GM12875 (cell line): ENCODE data around the gene SLU7.

Experiments used
- H3K4me3 ChIP-seq: one replicate; pipeline ENCODE4 v1.5.1; 2011; ENCODE audit warnings: low read depth, low read length, control low read depth
- CTCF ChIP-seq: IDR thresholded peaks from 2 replicates; pipeline ENCODE4 v1.5.1; 2011; ENCODE audit warnings: low read depth, mild to moderate bottlenecking, control low read depth, inconsistent platforms, low read length, moderate library complexity, borderline replicate concordance; ENCODE audit not compliant: insufficient read depth

SLU7 gene

DNA sequence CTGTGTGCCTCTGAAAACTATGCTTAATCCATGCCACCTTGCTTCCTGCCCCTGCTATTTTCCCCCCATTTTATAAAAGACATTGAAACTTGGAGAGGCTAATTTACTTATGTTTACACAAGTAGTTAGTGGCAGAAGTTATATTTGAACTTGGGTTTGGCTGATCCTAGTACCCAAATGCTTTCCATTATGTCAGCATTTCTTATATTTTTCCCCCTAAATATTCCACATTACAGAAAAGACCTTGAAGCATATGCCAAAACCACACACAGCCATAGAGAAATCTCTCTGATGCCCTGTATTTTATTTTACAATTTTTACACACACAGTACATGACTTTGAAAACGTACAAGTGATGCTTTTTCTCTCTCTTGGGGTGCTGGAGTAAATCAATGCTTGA is 59.6 kb downstream of the SLU7 start:
- H3K4me3 ChIP-seq = no peak overlapping the region
- TF ChIP-seq CTCF = no peak

GRCh38 chr5:160357861-160358411 is 60.9 kb downstream of the SLU7 start:
- no peak for TF ChIP-seq CTCF
- no peak overlapping the region for H3K4me3 ChIP-seq

GRCh38 chr5:160357394-160357793 is 61.5 kb downstream of the SLU7 start:
- H3K4me3 ChIP-seq = no peak overlapping the region
- TF ChIP-seq CTCF = no peak

GRCh38 chr5:160356550-160357347 is 62.1 kb downstream of the SLU7 start:
- H3K4me3 ChIP-seq = no peak overlapping the region
- no peak for TF ChIP-seq CTCF

- TF ChIP-seq CTCF = no peak
- H3K4me3 ChIP-seq = no peak overlapping the region
Observed at GRCh38 chr5:160354666-160355065, 64.2 kb downstream of the SLU7 start.

GRCh38 chr5:160353379-160353778 is 65.5 kb downstream of the SLU7 start:
- H3K4me3 ChIP-seq = no peak overlapping the region
- no peak for TF ChIP-seq CTCF

- no peak overlapping the region for H3K4me3 ChIP-seq
- no peak for TF ChIP-seq CTCF
Observed at GRCh38 chr5:160352308-160352707, 66.6 kb downstream of the SLU7 start.
